NOMO-1 treated with dmso at 0.1 percent for 144 hours (cell line): ENCODE data around the gene KRTAP23-1.

ENCODE experiments used
- DNase-seq: peaks from one replicate; lab custom pipeline; 2025; ENCODE audit not compliant: unreplicated experiment; lab: John Stamatoyannopoulos, UW

Gene KRTAP23-1, protein sequence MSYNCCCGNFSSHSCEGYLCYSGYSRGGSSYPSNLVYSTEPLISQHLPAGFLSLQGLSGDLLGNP

DNA sequence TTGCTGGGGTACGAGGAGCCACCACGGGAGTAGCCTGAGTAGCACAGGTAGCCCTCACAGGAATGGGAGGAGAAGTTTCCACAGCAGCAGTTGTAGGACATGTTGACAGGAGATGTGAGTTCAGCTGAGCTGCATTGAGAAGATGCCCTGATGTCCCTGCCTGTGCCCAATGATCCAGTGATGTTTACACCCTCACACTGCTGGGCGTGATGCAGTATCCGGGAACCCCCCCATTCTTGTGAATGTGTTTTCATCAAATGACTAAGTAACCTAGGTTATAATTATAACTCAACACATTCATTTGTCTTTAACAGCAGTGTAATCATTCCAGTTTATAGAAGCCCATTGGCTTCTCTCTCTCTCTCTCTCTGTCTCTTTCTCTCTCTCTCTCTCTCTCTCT is at the start of gene KRTAP23-1:
Gene KRTAP23-1 (minus strand): TSS at position 101 of the 400 bp plus-strand sequence. CDS start 0 bp downstream, at position 101.
- DNase-seq, result no peak

DNA sequence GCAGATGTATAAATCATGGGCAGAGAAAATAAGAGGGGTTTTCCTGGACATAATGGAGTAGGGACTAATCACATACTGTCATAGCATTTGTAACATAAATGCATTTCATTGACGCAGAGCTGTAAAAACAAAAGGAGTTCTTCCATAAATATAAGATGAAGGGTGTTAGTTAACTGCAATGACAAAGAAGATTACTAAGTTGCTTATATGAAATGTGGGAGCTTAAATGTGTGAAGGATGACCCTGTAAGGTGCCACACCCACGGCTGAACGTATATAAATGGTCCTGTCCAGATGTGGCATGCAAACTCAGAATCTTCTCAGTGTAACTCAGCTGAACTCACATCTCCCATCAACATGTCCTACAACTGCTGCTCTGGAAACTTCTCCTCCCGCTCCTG is 47.3 kb upstream of the KRTAP23-1 start, which contains the start of gene KRTAP13-1:
Gene KRTAP13-1 (plus strand): TSS at position 301 of the 400 bp plus-strand sequence. CDS start 56 bp downstream, at position 357.
- no peak for DNase-seq

DNA sequence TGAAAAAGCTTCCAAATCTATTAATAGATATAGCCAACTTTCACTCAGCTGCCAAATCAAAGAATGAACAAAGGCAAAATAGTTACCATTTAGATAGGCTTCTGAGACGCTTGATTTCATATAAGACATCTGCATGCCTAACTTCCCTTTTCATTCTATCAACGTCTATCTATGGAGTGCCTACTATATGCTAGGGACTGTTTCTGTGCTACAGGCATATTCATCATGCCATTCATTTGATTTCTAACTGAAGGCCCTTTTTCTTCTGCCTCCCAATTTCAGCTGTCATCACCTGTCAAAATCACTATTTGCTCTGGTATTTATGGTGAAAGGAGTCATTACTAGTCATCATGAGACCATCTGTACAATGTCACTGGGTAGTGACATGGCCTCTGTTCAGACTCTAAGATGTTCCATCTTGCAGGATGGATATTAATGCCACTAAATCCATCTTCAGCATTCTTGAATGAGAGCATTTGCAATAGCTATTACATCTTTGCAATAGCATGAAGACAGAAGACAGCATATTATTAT is 43.2 kb upstream of the KRTAP23-1 start:
- no peak for DNase-seq

DNA sequence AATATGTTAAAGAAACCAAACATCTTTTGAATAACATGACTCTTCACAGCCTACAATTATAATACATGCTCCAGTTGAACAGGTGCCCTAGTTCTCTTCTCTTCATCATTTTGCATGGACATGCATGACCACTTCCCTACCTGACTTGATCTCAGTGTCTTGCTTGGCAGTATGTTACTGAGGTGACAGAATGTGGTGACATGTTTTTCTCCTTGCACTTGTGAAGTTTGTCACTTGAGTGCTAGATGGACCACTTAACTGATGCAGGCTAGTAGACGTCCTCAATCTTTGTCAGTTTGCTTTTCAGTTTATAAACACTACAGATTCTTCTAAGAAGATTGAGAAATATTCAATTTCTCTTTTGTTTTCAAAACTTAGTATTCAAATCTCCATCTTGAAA is 33.8 kb upstream of the KRTAP23-1 start:
- DNase-seq, result no peak

DNA sequence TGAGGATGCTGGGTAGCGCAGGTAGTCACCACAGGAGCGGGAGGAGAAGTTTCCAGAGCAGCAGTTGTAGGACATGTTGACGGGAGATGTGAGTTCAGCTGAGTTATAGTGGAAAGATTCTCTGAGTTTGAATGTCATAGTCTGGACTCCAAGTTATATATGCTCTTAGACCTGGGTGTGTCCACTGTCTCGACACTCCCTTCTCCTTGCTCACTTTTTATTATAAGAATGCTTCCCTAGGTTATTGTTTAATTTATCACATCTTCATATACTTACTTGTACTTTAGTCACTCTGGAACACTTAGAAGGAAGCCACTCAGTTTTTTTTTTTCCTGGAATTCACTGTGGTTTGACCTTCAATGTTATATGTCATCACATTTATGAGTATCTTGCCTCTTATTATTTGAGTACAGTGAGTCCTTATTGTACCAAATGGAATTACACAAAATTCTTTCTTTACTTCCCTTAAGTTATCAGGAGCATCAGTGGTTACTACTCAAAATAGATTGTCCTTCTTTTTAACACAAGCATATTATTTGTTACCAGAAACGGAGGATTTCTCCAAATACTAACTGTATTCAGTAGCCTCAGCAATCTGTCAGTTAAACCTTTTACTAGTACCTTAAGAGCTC is 23.8 kb upstream of the KRTAP23-1 start, which contains the start of gene KRTAP13-2:
Gene KRTAP13-2 (minus strand): TSS at position 133 of the 632 bp plus-strand sequence. CDS start 58 bp downstream, at position 75.
- no peak for DNase-seq

DNA sequence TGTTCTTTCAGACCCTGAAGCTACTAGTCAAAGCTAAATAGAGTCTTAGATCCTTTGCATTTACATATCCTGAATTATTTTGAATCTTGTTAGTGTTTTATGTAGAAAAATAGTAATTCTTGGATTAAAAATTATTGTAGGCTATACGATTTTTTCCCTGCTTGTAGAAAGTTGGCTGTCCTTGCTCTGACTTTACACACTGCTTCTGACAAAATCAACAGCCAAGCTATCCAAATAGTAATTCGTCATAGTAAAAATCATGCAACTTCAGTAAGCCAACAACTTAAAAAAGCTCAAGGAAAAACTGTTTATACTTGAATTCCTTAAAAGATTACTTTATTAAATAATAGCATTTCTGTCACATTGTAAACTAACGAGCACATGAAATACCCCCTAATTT is 7.5 kb upstream of the KRTAP23-1 start:
- no peak for DNase-seq

DNA sequence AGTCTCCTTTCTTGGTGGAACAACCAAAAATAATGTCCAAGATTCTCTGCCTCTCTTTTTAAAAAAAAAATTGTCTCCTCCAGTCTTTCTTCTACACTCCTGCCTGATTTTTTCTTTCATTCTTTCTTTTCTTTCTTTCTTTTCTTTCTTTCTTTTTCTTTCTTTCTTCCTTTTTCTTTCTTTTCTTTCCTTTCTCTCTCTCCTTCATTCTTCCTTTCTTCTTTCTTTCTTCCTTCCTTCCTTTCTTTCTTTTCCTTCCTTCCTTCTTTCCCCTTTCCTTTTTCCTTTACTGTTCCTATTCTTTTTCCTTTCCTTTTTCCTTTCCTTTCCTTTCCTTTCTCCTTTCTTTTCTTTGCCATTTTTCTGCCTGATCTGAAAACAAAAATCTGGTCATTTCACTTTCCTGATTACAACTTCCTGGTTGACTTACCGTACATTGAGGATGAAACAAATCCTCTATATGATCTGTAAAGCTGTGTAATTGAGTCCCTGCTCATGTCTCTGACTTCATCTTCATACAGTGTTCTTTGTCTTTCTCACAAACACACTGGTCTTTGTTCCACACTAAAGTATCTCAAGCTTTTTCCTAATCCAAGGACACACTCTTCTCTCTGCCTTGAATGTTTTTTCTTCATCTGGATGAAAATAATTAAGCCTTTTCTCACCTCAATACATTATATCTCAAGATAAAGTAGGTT is 6.1 kb upstream of the KRTAP23-1 start:
- no peak for DNase-seq

DNA sequence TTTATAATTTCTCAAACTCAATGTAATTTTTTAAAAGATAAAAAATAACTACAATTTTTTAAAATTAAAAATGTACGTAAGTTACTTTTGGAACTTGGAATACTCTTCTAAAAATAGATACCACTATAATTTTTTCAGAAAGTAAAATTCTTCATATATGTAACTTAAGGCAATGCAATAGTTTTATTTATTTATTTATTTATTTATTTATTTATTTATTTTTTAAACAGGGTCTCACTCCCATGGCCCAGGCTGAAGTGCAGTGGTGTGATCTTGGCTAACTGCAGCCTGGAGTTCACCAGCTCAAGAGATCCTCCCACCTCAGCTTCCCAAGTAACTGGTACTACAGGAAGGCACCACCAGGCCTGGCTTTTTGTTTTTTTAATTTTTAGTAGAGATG is 3.1 kb upstream of the KRTAP23-1 start:
- no peak for DNase-seq

DNA sequence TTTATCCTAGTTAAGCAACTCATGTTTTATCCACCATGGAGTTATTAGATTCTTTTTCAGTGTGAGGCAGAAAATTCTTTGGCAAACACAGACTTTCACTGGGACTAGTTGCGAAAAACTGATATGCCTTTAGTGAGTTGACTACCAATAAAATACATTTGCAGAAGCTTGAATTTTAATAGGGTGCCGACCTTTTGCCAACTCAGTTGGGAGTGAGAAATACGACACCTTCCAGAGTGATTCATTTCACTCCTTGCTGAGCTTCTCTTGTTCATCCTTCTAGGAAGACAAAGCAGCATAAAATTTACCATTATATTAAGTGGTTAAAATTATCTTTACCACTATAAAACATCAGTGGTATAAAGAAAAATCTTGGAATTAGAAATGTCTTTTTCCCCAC is 1.2 kb upstream of the KRTAP23-1 start:
- no peak for DNase-seq

DNA sequence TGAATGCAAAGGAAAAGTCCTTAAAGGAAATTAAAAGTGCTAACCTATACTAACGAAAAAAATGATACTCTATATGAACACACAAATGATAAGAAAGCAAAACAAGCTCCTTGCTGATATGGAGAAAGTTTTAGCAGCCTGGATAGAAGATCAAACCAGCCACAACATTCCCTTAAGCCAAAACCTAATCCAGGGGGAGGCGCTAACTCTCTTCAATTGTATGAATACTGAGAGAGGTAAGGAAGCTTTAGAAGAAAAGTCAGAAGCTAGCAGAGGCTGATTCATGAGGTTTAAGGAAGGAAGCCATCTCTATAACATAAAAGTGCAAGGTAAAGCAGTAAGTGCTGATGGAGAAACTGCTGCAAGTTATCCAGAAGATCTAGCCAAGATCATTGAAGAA is 3.4 kb downstream of the KRTAP23-1 start:
- DNase-seq, result no peak

DNA sequence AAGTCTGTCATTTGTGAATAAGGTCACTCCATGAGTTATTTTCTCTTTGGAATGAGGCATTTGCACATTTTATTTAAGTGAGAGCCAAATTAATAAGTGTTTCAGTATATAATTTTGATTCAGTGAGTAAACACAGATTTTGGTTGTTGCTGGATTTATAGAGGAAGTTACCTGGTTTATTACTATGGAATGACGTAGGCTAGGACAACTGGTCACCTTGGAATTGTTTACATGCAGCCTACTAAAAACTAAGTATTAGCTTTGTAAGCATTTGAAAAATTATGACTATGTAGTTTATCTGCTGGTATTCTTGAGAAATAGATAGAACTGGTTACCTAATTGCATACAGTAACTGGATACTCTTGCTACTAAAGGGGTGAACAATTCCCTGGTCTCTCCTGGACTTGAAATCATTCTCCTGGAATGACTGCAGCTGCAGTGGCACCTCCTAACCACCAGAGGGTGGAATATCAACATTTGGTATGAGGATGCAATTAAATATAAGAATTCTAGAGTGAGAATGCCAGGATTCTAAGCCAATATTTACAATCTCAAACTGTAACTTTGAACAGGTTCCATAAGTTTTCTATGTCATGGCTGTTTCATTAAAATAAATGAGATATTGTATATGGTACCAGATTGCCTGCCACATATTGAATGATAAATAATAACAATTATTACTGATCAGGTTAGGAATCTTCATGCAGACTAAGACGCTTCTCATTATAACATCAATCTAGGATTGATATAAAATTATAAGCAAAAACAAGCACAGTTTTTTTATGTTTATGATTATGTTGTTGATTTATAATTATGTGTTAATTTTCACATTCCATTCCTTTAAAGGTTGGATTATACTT is 7.5 kb downstream of the KRTAP23-1 start:
- DNase-seq, result no peak

DNA sequence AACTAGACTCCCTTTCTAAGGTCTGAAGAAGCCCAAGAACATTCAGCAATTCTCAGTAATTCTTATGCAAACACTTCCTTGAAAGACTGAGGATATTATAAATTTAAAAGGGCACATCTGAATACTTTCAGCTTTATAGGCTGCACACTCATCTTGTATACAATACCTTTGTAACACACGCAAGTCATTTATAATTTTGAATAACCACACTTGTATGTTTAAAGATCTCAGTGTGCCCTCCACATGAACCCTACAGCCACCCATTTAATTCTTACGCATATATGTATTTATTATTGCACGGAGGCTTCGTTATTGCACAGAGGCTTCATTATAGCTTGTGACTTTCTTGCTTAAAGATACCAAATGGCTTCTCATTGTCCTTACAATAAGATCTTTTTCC is 9.7 kb downstream of the KRTAP23-1 start:
- DNase-seq, result no peak

DNA sequence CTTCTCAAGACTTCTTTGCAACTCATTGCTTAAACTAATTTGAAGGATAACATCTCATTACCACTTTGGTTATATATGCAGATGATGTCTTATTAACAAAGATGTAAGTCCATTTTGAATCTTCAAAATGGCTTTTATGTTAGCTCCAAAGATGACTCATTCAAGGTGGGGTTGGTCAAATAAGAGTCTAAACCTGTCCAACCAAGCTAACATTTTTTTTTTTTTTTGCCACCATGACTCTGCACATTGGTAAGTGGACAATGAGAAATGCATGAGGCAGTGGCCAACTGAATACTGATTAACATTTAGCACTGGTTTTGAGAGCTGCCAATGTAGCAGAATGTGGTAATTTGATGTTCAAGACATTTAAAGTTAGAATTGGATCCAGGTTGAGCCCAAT is 10.6 kb downstream of the KRTAP23-1 start:
- DNase-seq, result no peak

DNA sequence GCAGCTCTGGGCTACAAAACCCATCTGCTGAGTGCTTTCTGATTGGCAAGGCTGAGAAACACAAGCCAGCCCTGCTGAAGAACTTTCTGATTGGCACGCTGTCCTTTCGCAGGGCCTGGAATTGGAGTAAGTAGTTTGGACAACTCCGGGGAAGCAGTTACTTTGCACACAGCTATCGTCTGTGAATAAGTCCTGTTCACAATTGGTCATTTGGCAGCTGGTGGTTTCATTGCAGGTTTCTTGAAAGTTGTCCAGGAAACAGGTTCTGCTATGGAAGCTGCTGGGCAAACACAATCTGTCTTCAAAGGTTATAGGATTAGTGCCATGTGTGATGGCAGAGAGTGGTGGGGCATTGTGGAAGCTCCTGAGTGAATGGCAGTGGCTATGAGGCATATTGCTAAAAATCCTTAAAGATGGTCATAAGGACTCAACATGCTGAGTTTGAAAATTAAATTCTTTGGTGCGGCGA is 11.1 kb downstream of the KRTAP23-1 start, which contains the start of gene KRTAP27-1:
Gene KRTAP27-1 (minus strand): TSS at position 419 of the 469 bp plus-strand sequence. CDS start 26 bp downstream, at position 393.
- DNase-seq, result no peak

DNA sequence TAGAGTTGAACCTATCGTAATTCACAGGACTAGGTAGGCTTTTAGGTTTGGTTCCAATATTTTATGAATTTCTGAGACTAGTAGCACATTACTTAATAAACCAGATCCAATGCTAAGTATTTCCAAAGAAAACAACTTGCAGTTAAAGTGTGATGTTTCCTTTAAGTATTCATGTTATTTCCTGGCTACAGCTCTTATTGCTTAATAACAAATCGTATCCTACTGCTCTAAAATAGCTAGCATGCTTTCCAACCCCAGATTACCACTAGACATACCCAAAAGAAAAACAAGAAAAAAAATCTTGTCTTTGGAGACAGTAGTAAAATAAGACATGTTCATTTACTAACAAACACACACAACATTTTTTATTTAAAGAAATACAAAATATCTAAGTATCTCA is 11.8 kb downstream of the KRTAP23-1 start:
- DNase-seq, result no peak

DNA sequence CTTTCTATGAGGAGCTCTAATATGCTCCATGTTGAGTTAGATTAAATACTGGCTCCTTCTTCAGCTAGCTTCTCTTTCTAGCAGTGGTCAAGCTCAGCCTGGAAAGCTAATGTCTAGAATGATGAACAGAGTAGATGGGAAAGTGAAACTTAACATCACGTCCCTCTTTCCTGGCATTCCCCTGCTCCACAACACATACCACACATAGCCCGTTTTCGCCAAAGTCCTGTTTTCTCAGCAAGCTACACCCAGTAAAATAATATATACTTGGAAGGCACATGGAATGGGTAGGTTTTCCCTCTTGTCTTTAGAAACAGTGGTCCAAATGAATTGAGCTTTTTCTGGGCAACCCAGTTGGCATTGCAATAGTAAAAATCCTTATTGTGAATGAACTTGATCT is 14.7 kb downstream of the KRTAP23-1 start:
- no peak for DNase-seq

DNA sequence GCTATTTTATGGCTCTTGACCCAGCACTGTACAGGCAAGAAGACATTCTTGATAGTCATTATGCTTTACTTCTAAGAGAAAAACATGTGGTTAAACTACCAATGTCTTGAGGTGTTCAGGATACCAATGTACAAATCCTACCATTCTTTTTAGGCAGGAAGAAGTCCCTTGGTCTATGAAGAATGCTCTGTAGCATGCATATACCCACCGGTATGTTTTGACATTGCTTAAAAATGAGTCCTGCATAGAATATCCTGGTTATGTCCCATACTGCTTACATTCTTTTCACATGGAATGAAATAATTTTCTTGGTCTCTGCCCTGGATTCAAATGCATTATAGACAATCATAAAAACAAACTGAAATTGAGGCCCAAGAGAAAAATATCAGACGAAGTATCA is 15.7 kb downstream of the KRTAP23-1 start:
- no peak for DNase-seq

DNA sequence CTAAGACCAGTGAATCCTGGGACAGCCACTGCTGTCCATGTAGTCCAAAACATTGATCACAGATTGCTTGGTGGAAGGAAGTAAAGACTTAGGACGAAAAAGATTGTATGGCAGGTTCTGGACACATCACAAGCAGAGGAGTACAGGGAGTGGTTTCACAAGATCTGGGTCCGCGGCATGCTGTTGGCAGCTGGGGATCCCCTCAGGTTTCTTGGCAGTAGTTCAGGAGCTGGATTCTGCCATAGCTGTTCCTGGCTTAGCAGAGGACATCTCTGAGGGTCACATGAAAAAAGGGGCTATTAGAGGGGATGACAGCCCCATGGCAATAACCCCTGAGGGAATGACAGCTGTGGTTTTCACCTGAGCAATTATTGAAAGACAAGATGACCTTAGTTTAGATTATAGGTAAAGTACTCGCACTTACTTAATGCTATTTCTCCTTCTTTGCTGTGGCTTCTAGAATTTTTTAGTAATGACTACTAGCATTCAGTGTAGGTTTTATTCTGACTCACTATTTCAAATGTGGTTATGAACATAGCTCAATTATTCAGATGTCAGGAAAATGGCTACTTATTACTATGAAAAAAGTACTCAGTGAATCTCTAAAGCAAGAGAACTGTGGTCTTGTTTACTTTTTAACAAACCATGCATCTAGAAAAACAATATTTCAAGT is 19.1 kb downstream of the KRTAP23-1 start:
- DNase-seq, result no peak

DNA sequence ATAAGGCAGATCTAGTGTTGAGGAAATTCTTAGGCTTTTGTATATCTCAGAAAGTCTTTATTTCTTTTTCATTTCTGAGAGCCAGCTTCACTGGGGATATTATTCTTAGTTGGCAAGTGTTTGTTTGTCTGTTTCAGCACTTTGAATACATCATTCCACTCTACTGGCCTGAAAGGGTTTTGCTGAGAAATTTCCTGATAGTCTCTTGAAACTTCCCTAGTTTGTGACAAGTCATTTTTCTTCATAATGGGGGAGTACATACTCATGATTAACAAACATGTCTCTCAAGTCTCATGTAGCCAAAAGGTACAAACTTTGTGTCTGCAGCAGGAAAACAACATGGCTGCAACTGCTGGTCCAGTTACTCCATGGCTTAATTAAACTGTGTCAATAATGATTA is 22.0 kb downstream of the KRTAP23-1 start:
- DNase-seq, result no peak

DNA sequence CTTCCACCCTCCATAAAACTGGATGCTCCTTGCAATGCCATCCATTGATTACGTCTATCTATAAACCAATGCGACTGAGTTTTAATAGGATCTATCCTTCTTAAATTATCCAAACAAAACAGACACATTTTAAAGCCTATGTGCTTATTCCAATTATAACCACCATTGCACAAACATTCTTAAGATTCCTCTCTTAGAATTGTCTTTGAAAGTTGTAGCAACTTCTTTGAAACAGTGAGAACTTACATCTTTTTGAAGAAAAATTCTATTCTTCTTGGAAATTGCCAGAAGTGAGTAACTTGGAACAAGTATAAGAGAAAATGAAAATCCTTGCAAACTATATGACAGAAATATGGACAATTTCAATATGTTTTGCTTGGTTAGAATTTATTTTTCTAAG is 28.2 kb downstream of the KRTAP23-1 start, which contains the start of gene KRTAP26-1:
Gene KRTAP26-1 (minus strand): TSS at position 101 of the 400 bp plus-strand sequence. CDS start 280 bp downstream, outside the sequence.
- DNase-seq, result no peak
